ENCODE data around the gene AMPD2.
A peak's percentile ranks its signal among the peaks of the same experiment; 100 is the strongest.
"Not testable (repeated sequence)": the region's sequence is repeated elsewhere in the genome, so short reads cannot be mapped to it uniquely, and the experiment has no call there.

The AMPD2 gene

DNA sequence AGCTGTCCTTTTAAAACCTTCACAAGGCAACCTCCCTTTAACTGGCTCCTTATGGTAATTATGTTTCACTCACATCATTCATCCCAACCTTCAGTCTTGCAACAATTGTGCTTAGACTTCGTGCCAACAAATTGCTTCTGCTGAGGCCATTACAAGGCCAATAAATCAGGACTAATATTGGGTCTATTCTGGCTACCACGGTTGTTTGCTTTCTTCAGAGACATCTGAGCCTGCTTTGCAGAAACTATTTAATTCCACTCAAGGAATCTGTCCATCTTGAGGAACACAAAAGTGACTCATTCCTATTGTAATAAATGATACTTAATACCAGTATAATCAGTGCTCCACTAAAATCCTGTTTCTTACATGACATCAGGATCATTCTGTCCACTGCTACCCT is 33.7 kb downstream of the AMPD2 start:
- DNase-seq, result no peak

DNA sequence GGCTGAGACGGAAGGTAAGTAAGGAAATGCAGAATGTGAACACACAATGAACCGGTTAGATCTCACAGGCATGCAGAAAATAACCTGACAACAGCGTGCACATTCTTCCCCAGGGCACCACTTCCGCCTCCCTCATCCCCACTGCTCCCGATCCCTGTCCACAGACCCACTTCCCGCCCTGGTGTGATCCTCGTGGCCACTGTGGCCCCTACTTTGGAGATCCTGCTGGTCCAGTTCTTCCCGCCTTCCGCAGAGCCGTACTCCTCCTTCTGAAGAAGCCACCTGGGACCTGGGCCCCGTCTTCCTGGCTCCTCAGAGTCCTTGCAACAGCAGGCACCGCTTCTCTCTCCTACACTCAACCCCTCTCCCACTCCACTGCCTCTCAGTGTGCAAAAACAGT is 34.9 kb downstream of the AMPD2 start:
- DNase-seq, result no peak

DNA sequence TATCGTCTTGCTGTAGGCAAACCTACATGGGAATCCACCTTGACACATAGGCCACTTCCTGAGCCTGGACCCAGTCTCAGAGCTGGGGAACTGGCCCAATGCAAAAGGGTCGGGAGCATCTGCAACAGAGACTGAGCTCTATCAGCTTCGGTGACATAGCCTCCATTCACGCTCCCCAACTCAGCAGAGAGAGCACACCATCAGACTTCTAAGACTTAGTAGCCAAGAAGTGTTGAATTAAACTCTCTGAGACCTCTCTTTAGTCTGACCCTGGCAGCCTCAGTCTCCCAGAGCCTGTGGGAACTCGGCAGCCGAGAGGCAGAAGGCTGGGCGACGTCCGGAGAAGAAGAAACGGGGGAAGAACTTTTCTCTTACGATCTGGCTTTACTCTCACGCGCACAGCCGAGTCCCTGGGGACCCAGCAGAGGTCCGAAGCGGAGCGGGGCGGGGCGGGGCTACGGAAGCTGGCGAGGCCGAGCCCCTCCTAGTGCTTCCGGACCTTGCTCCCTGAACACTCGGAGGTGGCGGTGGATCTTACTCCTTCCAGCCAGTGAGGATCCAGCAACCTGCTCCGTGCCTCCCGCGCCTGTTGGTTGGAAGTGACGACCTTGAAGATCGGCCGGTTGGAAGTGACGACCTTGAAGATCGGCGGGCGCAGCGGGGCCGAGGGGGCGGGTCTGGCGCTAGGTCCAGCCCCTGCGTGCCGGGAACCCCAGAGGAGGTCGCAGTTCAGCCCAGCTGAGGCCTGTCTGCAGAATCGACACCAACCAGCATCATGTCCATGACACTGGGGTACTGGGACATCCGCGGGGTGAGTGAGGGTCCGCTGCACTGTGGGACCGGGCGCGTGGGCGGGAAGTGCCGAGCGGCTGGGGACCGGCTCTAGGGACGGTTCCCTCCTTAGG is 36.2 kb downstream of the AMPD2 start, which contains the start of gene GSTM4:
Gene GSTM4, plus strand, starts transcription at position 485 of the 905 bp plus-strand sequence. Its CDS starts 291 bp downstream, at position 776.
- DNase-seq, result peak; percentile 46

DNA sequence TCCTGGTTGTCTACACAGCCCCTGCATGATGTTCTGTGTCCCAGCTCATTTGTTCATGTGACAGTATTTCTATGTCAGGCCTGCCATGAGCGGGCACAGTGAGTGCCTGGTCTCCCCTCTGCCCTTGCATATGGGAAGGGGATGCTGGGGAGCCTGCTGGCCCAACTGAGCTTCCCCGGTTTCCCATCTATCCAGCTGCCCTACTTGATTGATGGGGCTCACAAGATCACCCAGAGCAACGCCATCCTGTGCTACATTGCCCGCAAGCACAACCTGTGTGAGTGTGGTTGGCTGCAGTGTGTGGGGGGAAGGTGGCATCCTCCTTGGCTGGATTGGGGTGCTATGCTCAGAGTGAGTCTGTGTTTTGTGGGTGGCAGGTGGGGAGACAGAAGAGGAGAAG is 37.8 kb downstream of the AMPD2 start:
- no peak for DNase-seq

DNA sequence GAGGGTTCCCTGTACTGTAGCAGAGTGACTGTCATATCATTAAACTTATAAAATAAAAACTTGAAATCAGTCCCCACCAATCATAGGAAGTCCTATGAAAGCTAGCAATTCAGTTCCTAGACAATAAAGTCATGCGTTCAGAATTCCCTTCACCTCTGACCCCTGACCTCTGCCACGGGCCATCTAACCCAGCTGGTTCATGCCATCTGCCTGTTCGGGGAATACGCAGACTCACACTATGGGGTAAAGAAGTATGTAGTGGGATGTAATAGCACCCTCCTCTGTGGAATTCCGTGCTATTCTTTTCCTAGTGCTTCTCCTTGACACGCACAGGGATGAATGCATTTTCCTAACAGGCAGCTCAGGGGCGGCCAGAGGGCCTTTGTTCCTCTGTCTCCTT is 38.3 kb downstream of the AMPD2 start:
- no peak for DNase-seq

DNA sequence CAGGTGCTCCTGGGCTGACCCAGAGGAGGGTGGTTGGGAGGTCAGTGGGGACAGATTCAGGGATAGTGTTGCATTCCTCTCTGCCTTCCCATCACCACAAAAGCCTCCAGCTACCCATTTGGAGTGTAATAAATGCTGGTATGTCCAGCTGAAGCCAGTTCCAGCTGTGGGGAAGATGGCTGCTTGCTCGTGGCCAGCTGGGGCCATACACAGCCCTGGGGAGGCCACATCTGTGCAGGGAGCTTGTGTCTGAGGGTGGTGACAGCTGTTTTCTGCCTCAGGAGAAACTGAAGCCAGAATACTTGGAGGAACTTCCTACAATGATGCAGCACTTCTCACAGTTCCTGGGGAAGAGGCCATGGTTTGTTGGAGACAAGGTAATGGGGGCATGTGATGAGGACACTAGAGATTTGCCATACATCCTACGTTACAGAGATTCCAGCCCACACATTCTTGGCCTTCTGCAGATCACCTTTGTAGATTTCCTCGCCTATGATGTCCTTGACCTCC is 39.0 kb downstream of the AMPD2 start:
- no peak for DNase-seq

DNA sequence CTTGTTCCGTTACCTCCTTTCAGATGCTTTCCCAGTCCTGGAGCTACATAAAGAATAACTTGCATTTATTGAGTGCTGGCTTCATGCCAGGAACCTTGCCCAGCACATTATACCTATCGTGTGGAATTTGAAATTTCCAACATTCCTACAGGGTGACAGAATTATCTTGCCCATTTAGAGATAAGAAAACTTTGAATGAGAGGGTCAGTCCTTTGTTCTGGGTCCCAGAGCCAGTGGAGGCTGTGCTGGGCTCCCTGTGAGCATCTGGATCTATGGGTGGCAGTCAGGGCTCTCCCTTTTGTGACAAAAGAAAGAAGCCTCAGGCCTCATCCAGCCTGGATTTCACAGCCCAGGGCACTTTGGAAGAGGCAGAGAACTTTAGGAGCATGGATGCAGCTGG is 39.5 kb downstream of the AMPD2 start:
- DNase-seq, result no peak

DNA sequence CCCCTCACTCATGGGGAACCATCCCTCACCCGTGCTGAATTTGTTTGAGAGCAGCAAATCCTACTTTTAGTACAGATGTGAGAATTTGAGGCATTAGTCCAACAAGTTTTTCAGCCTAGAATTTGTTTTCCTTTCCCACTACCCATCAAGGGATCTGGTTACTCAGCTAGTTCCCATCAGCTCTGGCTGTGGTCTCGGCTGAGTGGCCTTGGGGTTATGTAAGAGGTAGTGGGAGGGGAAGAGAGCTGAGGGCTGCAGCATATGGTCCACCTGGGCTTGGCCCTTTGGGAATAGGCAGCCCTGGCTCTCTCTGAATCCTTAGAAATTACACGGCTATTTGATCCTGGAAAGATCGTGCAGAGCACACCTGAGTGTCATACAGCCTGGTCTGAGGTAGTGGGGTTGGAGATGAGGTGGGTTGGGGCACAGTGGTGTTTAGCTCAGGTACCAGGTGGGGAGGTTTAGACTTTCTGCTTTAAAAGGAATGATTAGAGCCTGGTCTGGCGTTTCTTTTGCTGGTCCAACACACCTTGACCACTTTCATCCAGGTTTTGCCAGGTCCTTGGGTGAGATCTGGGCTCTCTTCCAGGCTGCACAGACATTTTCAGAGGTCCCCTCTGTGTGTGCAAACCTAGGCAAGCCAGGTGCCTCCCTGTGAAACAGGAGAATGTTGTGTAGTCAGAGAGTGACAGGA is 40.5 kb downstream of the AMPD2 start:
- no peak for DNase-seq

DNA sequence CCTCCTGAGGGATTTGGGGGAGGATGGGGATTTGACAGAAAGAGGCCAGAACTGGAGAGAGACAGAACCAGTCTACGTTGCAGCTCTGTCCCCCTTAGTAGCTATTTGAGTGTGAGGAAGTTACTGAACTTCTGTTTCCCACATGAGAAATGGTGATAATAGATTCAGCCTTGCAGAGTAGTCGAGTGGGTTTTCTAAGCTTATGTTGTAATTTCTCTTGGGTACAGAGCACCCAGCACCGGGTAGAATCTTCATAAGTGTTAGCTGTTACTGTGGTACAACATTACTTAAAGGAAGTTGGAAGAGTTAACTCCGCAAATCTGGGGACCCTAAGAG is 41.0 kb downstream of the AMPD2 start:
- not testable (repeated sequence) for DNase-seq

DNA sequence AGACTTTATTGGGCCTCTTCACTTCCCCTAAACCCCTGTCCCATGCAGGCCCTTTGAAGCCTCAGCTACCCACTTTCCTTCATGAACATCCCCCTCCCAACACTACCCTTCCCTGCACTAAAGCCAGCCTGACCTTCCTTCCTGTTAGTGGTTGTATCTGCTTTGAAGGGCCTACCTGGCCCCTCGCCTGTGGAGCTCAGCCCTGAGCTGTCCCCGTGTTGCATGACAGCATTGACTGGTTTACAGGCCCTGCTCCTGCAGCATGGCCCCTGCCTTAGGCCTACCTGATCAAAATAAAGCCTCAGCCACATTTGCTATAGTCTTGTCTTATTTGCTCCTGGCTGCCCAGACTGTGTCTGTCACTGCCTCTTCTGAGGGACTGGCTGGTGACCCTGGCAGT is 41.8 kb downstream of the AMPD2 start:
- no peak for DNase-seq

DNA sequence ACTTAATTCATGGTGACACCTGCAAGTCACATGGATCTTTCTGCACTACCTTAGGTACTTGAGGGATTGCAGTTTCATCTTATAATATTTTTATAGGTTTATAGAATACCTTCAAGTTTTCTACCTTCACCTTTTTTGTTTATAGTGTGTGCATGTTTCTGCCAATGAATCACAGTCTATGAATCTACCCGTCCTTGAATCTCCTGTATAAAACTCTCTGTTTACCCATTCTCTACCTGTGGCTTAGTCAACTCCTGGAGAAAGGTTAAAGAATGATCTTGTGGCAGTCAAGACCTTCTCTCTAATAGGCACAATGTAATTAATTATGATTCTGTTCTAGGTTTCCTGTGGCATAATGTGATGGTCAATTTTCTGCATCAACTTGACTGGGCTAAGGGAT is 45.0 kb downstream of the AMPD2 start:
- DNase-seq, result no peak

DNA sequence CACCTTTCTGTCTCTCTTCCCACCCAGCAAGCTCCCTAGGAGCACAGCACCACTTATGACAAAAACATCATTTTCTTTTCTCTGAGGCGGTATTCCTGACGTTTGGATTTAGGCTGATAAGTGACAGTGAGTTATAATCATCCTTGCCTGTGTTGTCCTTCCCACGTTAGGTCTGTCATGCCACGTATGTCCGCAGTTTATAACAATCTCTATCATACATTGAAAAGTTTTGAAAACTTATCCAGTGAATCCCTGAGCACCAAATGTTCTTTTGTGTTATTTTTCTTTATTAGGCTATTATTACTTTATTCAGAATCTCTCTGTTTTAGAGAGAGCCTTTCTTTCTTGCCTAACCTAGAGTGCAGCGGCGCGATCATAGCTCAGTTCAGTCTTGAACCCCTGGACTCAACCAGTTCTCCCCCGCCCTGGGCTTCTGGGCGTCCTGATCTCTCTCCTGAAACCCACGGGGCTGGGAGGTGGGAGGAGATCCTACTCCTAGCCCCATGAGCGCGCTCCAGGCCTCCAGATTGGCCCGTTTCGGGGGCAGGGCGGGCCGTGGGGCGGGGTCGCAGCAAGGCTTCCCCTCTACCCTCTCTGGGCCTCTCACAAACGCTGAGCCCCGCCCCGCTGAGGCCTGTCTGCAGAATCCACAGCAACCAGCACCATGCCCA is 48.0 kb downstream of the AMPD2 start, which contains the start of gene GSTM2:
Gene GSTM2, plus strand, starts transcription at position 606 of the 671 bp plus-strand sequence. Its CDS starts 59 bp downstream, at position 665.
- no peak for DNase-seq

DNA sequence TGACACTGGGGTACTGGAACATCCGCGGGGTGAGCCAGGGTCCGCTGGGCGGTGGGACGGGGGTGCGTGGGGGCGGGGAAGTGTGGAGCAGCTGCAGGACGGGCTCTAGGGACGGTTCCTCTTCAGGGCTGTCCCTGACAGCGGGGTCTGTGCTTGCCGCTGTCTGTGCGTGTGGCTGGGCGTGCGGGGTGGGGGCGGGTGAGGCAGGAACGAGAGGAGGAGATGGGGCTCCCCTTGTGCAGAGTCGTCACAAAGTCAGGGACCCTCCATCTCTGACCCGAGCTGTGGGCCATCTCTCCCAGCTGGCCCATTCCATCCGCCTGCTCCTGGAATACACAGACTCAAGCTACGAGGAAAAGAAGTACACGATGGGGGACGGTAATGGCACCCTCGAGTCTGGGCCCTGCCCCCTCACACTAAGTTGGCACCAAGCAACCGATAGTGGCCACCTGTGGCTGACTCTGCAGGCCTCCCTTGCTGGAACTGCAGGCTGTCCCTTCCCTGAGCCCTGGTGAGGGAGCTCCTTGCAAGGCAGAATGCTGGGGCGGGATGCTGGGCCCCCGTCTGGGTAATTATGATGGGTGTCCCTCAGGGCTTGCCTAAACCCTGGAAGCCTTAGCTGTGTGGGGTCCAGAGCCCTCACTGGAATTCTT is 48.6 kb downstream of the AMPD2 start:
- DNase-seq, result no peak

DNA sequence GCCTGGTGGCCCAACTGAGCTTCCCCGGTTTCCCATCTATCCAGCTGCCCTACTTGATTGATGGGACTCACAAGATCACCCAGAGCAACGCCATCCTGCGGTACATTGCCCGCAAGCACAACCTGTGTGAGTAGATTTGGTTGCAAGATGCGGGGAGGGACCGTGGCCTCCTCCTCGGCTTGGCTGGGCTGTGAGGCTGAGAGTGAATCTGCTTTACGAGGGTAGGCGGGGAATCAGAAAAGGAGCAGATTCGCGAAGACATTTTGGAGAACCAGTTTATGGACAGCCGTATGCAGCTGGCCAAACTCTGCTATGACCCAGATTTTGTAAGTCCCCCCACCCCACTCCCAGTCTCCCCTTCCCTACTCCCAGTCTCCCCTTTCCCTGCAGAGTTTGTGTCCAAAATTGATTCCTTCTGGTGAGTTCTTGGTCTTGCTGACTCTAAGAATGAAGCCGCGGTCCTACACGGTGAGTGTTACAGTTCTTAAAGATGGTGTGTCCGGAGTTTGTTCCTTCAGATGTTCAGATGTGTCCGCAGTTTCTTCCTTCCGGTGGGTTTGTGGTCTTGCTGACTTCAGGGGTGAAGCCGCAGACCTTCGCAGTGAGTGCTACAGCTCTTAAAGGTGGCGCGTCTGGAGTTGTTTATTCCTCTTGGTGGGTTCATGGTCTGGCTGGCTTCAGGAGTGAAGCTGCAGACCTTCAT is 49.8 kb downstream of the AMPD2 start:
- DNase-seq, result no peak

DNA sequence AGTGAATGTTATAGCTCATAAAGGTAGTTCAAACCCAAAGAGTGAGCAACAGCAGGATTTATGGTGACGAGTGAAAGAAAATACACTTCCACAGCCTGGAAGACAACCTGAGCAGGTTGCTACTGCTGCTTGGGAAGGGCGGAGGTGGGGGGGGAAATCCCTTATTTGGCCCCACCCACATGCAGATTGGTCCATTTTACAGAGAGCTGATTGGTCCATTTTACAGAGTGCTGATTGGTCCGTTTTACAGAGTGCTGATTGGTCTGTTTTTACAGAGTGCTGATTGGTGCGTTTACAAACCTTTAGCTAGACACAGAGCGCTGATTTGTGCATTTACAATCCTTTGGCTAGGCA is 50.3 kb downstream of the AMPD2 start:
- DNase-seq, result not testable (repeated sequence)

DNA sequence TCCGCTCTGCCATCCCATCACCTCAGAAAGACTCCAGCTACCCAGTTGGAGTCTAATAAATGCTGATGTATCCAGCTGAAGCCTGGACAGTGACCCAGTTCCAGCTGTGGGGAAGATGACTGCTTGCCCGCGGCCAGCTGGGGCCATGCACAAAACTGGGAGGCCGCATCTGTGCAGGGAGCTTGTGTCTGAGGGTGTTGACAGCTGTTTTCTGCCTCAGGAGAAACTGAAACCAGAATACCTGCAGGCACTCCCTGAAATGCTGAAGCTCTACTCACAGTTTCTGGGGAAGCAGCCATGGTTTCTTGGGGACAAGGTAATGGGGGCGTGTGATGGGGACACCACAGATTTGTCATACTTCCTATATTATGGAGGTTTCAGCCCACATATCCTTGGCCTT is 51.4 kb downstream of the AMPD2 start:
- DNase-seq, result no peak

DNA sequence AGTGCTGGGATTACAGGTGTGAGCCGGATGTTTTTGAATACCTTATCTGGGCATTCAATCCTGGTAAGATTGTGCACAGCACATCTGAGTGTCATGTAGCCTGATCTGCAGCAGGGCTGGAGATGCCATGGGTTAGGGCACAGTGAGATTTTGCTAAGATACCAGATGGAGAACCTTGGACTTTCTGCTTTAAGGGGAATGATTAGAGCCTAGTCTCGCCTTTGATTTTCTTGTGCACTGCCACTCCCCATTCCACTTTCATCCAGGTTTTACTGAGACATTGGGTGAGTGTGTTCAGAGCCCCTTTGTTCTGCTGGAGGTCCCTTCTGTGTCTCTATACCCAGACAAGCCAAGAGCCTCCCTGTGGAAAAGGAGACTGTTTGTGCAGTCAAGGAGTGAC is 54.2 kb downstream of the AMPD2 start:
- not testable (repeated sequence) for DNase-seq

DNA sequence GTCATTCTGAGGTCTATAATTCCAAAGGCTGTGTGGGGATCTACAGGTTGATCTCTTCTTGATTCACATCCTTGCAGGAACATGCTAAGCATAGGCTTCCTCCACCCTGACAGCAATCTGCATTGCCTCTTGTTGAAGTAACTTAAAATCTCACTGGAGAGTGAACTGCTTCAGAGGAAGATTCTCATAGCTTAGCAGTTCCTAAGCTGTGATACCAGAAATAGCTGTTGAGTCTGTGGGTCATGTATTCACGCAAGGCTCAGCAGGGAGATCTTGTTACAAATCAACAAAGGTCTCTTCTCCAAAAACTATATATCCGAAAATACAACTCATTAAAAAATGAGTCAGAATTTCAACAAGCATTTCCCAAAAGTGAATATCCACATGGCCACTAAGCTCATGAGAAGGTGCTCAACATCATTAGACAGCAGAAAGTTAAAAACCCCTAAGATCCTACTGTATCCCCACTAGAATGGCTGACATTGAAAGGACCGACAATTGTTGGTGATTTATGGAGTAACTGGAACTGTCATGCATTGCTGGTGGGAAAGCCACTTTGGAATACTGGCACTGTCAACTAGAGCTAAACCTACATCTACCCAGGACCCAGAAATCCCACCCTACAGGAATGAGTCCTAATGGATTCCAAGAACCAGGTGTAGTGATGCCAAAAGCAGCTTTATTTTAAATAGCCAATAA is 57.2 kb downstream of the AMPD2 start:
- DNase-seq, result not testable (repeated sequence)

DNA sequence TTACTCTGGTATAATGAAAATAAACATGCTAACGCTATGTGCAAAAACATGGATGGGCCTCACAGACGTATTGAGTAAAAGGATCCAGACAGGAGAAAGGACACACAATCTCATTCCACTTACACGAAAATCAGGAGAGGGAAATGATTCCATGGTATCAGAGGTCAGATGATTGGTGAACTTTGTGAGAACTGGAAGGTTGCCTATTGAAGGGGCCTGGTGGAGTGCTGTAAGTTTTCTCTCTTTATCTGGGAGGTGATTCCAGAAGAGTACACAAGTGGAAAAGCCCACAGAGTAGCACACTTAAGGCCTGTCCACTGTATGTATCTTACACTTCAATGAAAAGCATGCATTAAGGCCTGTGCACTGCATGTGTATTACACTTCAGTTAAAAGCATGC is 57.8 kb downstream of the AMPD2 start:
- no peak for DNase-seq

DNA sequence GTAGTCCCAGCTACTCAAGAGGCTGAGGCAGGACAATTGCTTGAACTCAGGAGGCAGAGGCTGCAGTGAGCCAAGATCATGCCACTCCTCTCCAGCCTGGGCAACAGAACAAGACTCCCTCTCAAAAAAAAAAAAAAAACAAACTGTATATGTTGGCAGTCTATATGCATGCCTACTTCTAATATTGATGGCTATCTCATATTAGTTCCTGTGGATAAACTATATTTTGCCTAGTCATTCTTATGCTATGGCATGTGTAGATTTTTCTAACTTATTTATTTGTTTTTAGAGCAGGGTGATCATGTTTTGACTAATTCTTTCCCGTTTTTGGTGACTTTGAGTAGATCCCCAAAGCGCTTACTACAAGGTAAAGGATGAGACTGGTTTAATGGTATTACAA is 59.0 kb downstream of the AMPD2 start:
- DNase-seq, result not testable (repeated sequence)
